GM19397 (cell line): ENCODE results near the gene AMACR.

Experiments
- ATAC-seq: cut with Tn5 transposase; IDR thresholded peaks from one replicate; pipeline ENCODE4 v1.9.1; 2021; ENCODE audit warnings: mild to moderate bottlenecking, moderate library complexity; ENCODE audit not compliant: unreplicated experiment

The AMACR gene

GRCh38 chr5:34007621-34008600 lies at the start of gene AMACR:
Gene AMACR, minus strand, starts transcription at chr5:34008050. Its CDS starts 31 bp downstream, at chr5:34008019.
- peak; percentile 91 for ATAC-seq

- ATAC-seq = no peak
Measured at GRCh38 chr5:34057569-34057968, 49.7 kb upstream of the AMACR start.

- no peak for ATAC-seq
Measured at GRCh38 chr5:34057118-34057517, 49.3 kb upstream of the AMACR start.

GRCh38 chr5:34055667-34056066 lies 47.8 kb upstream of the AMACR start:
- ATAC-seq = no peak

- no peak for ATAC-seq
Measured at GRCh38 chr5:34054400-34054729, 46.5 kb upstream of the AMACR start.

GRCh38 chr5:34053571-34054399 lies 45.9 kb upstream of the AMACR start:
- ATAC-seq = no peak

- no peak for ATAC-seq
Measured at GRCh38 chr5:34053133-34053532, 45.3 kb upstream of the AMACR start.

- ATAC-seq = no peak
Measured at GRCh38 chr5:34051374-34051980, 43.6 kb upstream of the AMACR start.

- no peak for ATAC-seq
Measured at GRCh38 chr5:34047774-34048572, 40.1 kb upstream of the AMACR start.

- no peak for ATAC-seq
Measured at GRCh38 chr5:34047143-34047542, 39.3 kb upstream of the AMACR start.

GRCh38 chr5:34045996-34046395 lies 38.1 kb upstream of the AMACR start:
- ATAC-seq = no peak

- no peak for ATAC-seq
Measured at GRCh38 chr5:34045023-34045422, 37.2 kb upstream of the AMACR start.

- ATAC-seq = no peak
Measured at GRCh38 chr5:34043099-34043876, 35.4 kb upstream of the AMACR start, which contains the start of gene C1QTNF3. Gene C1QTNF3, minus strand, starts transcription at chr5:34043213. Its CDS starts 88 bp downstream, at chr5:34043125.

GRCh38 chr5:34042321-34042720 lies 34.5 kb upstream of the AMACR start:
- ATAC-seq = no peak

- ATAC-seq = peak; percentile 62
Measured at GRCh38 chr5:34041247-34041972, 33.6 kb upstream of the AMACR start.

- ATAC-seq = no peak
Measured at GRCh38 chr5:34040472-34040871, 32.6 kb upstream of the AMACR start.

- ATAC-seq = no peak
Measured at GRCh38 chr5:34039398-34040157, 31.7 kb upstream of the AMACR start.

GRCh38 chr5:34038838-34039237 lies 31.0 kb upstream of the AMACR start:
- ATAC-seq = no peak
